GM21786 (cell line): Measurements from ENCODE around the gene C6orf120.
A peak's percentile ranks its signal among the peaks of the same experiment; 100 is the strongest.
"Not testable (repeated sequence)": the region's sequence is repeated elsewhere in the genome, so short reads cannot be mapped to it uniquely, and the experiment has no call there.

Experiments used
- ATAC-seq: cut with Tn5 transposase; IDR thresholded peaks from one replicate; pipeline ENCODE4 v1.9.1; 2021; ENCODE audit not compliant: unreplicated experiment

Gene C6orf120

GRCh38 chr6:169678342-169678741 is 23.6 kb upstream of the C6orf120 start:
- ATAC-seq = no peak

GRCh38 chr6:169684056-169684455 is 17.9 kb upstream of the C6orf120 start:
- no peak for ATAC-seq

GRCh38 chr6:169685860-169686259 is 16.1 kb upstream of the C6orf120 start:
- no peak for ATAC-seq

- ATAC-seq = no peak
Observed at GRCh38 chr6:169689287-169689686, 12.6 kb upstream of the C6orf120 start.

GRCh38 chr6:169691260-169691659 is 10.7 kb upstream of the C6orf120 start:
- no peak for ATAC-seq

- ATAC-seq = no peak
Observed at GRCh38 chr6:169692516-169692915, 9.4 kb upstream of the C6orf120 start.

- ATAC-seq = no peak
Observed at GRCh38 chr6:169695131-169695530, 6.8 kb upstream of the C6orf120 start.

- not testable (repeated sequence) for ATAC-seq
Observed at GRCh38 chr6:169697115-169697514, 4.8 kb upstream of the C6orf120 start.

GRCh38 chr6:169700296-169700695 is 1.6 kb upstream of the C6orf120 start:
- no peak for ATAC-seq

- peak; percentile 4 for ATAC-seq
Observed at GRCh38 chr6:169701311-169701953, 494 bp upstream of the C6orf120 start.

GRCh38 chr6:169702840-169703246 is 917 bp downstream of the C6orf120 start:
- ATAC-seq = peak; percentile 11

- ATAC-seq = no peak
Observed at GRCh38 chr6:169707772-169708171, 5.8 kb downstream of the C6orf120 start.

GRCh38 chr6:169709293-169709692 is 7.4 kb downstream of the C6orf120 start:
- no peak for ATAC-seq

- ATAC-seq = no peak
Observed at GRCh38 chr6:169710009-169710408, 8.1 kb downstream of the C6orf120 start.

- no peak for ATAC-seq
Observed at GRCh38 chr6:169714178-169714577, 12.3 kb downstream of the C6orf120 start.

GRCh38 chr6:169714595-169714994 is 12.7 kb downstream of the C6orf120 start:
- no peak for ATAC-seq

GRCh38 chr6:169719117-169719516 is 17.2 kb downstream of the C6orf120 start:
- ATAC-seq = no peak

GRCh38 chr6:169720207-169720855 is 18.4 kb downstream of the C6orf120 start:
- ATAC-seq = no peak

- no peak for ATAC-seq
Observed at GRCh38 chr6:169722362-169723199, 20.7 kb downstream of the C6orf120 start.

- ATAC-seq = peak; percentile 25
Observed at GRCh38 chr6:169723200-169723909, 21.4 kb downstream of the C6orf120 start.

- ATAC-seq = peak; percentile 32
Observed at GRCh38 chr6:169723991-169724493, 22.1 kb downstream of the C6orf120 start.
